T-helper 17 cell (primary cell): ENCODE measurements around the gene CRTC2. TPM values are rescaled to one million over a fixed set of nuclear protein-coding genes. Genes with fewer than 3 reads are reported as not detected.
A peak's percentile ranks its signal among the peaks of the same experiment; 100 is the strongest.

Source experiments
- ATAC-seq: fragments of 150-1000 bp; cut with Tn5 transposase; 2 replicates; pipeline ENCODE4 v1.10.0; 2021; ENCODE audit warnings: mild to moderate bottlenecking, moderate library complexity
- DNase-seq, 3 donors: peaks; one replicate each; pipeline versions ENCODE4 v3.0.0 to v3.0.0-alpha.2; 2020 to 2021
- H3K9me3 ChIP-seq: one replicate; pipeline ENCODE4 v1.7.0; 2013; ENCODE audit warnings: low read length, mild to moderate bottlenecking; ENCODE audit not compliant: control insufficient read depth, poor library complexity, severe bottlenecking
- H3K27ac Mint-ChIP-seq: one replicate; pipeline ENCODE4 v1.8.0; 2022; ENCODE audit warnings: mild to moderate bottlenecking, moderate library complexity, mixed read lengths
- H3K27me3 Mint-ChIP-seq: one replicate; pipeline ENCODE4 v1.8.0; 2022; ENCODE audit warnings: mixed read lengths
- H3K36me3 Mint-ChIP-seq: one replicate; pipeline ENCODE4 v1.8.0; 2022; ENCODE audit warnings: low read depth, mixed read lengths
- H3K4me1 Mint-ChIP-seq: one replicate; pipeline ENCODE4 v1.8.0; 2022; ENCODE audit warnings: mild to moderate bottlenecking, mixed read lengths
- H3K4me3 Mint-ChIP-seq: one replicate; pipeline ENCODE4 v1.8.0; 2022; ENCODE audit warnings: mild to moderate bottlenecking, moderate library complexity, mixed read lengths
- total RNA-seq, 4 donors: library from RNA in 2 of 4; stranded (reverse) in 2 of 4; gene quantifications; one replicate each; pipeline ENCODE4 v1.2.3 and lab custom pipeline; 2022 to 2026

CRTC2 gene
- total RNA-seq, 2 donors from 2014 or later: 133 to 151 TPM

GRCh38 chr1:153903841-153904455 lies 54.5 kb downstream of the CRTC2 start:
- DNase-seq (no peak), ATAC-seq (no peak)
- no peaks in the 10 kb centered on the region for H3K9me3 ChIP-seq
- H3K27me3 Mint-ChIP-seq: no peaks in the 10 kb centered on the region
- peaks cover 3% of the 10 kb centered on the region for H3K36me3 Mint-ChIP-seq
- H3K27ac Mint-ChIP-seq: no peak overlapping the region
- peaks cover 12% of the 10 kb centered on the region for H3K4me1 Mint-ChIP-seq
- H3K4me3 Mint-ChIP-seq: no peak overlapping the region

DNA sequence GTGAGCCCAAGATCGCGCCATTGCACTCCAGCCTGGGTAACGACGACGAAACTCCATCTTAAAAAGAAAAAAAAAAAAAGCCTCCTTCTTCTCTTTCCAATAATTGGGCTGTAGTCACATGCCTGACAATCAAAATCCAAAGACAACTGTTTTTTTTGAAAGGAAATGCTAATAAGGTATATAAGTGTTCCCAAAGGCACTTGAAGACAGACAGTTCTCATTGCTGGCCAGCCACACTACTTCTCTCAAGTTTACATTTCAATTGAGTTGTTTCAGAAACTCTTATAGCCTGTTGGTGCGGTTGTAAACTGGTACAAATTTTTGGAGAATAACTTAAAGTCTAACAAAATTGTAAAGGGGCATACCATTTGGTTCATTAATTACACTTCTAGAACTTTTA lies 58.9 kb downstream of the CRTC2 start:
- no peaks in the 10 kb centered on the region for H3K9me3 ChIP-seq
- no peak for DNase-seq
- Mint-ChIP-seq H3K4me3 (no peak overlapping the region), H3K4me1 (peaks cover 15% of the 10 kb centered on the region), H3K27ac (peak overlapping the region; percentile 74), H3K36me3 (no peaks in the 10 kb centered on the region), H3K27me3 (no peaks in the 10 kb centered on the region)
- no peak for ATAC-seq

Other genes starting within 250 kb of the CRTC2 start
- gene INTS3, start 230.6 kb downstream of the CRTC2 start, total RNA-seq: 10 to 100 TPM; 33.6 to 47.6 TPM
- gene SLC27A3, start 183.2 kb downstream of the CRTC2 start, total RNA-seq: 10 to 100 TPM in 1 of 2 donors, 1 to 10 TPM in 1; 7.4 to 10.0 TPM
- gene GATAD2B, start 35.6 kb downstream of the CRTC2 start, total RNA-seq: 10 to 100 TPM; 63.3 to 72.9 TPM
- gene DENND4B, start 11.9 kb downstream of the CRTC2 start, total RNA-seq: 100 to 1,000 TPM; 120 to 157 TPM
- gene SLC39A1, start 4.9 kb upstream of the CRTC2 start, total RNA-seq: 10 to 100 TPM; 14.1 to 16.4 TPM
- 1 to 10 TPM; 4.5 to 6.0 TPM for gene CREB3L4, start 9.3 kb upstream of the CRTC2 start, total RNA-seq
- gene JTB, start 19.1 kb upstream of the CRTC2 start, total RNA-seq: 10 to 100 TPM; 88.1 to 90.3 TPM
- gene RAB13, start 27.7 kb upstream of the CRTC2 start, total RNA-seq: 1 to 10 TPM in 1 of 2 donors, under 1 TPM in 1; 0.40 to 2.2 TPM
- 1,000 to 10,000 TPM; 4,265 to 4,392 TPM for gene RPS27, start 32.1 kb upstream of the CRTC2 start, total RNA-seq
- under 1 TPM in 1 of 2 donors, not detected in 1; 0.07 TPM for gene NUP210L, start 196.5 kb upstream of the CRTC2 start, total RNA-seq
- gene TPM3, start 233.5 kb upstream of the CRTC2 start, total RNA-seq: 100 to 1,000 TPM; 386 to 391 TPM
- not detected for gene CFAP141, start 247.7 kb upstream of the CRTC2 start, total RNA-seq